GM19239 (cell line): ENCODE data around the gene SLC25A1.
"Not testable (repeated sequence)": the region's sequence is repeated elsewhere in the genome, so short reads cannot be mapped to it uniquely, and the experiment has no call there.

ENCODE experiments used
- DNase-seq: peaks from one replicate; pipeline ENCODE4 v3.0.0; 2011; ENCODE audit warnings: low spot score; ENCODE audit not compliant: insufficient read length
- FAIRE-seq: peaks from 2 replicates; lab custom pipeline; 2011; peaks lifted over from hg19 to GRCh38; lab: Jason Lieb, UNC

SLC25A1 gene

GRCh38 chr22:19207884-19208283 lies 29.3 kb upstream of the SLC25A1 start:
- FAIRE-seq = no peak
- DNase-seq = no peak

- FAIRE-seq (no peak), DNase-seq (no peak)
These were observed 28.9 kb upstream of the SLC25A1 start for GRCh38 chr22:19207401-19207808.

GRCh38 chr22:19206287-19206686 lies 27.8 kb upstream of the SLC25A1 start:
- FAIRE-seq (no peak), DNase-seq (no peak)

GRCh38 chr22:19204640-19205039 lies 26.1 kb upstream of the SLC25A1 start:
- FAIRE-seq = no peak

GRCh38 chr22:19203834-19204233 lies 25.3 kb upstream of the SLC25A1 start:
- DNase-seq (no peak), FAIRE-seq (no peak)

More at GRCh38 chr22:19204640-19205039, 26.1 kb upstream of the SLC25A1 start:
- DNase-seq = no peak

GRCh38 chr22:19202799-19203186 lies 24.3 kb upstream of the SLC25A1 start:
- FAIRE-seq, DNase-seq: not testable (repeated sequence)

GRCh38 chr22:19201869-19202798 lies 23.6 kb upstream of the SLC25A1 start:
- FAIRE-seq = peak; percentile 71
- no peak for DNase-seq

GRCh38 chr22:19201130-19201868 lies 22.8 kb upstream of the SLC25A1 start:
- no peak for DNase-seq

GRCh38 chr22:19199479-19199878 lies 20.9 kb upstream of the SLC25A1 start:
- no peak for FAIRE-seq
- no peak for DNase-seq

More at GRCh38 chr22:19201130-19201868, 22.8 kb upstream of the SLC25A1 start:
- FAIRE-seq = no peak

GRCh38 chr22:19197997-19198865 lies 19.7 kb upstream of the SLC25A1 start:
- FAIRE-seq = no peak

GRCh38 chr22:19196841-19197612 lies 18.5 kb upstream of the SLC25A1 start:
- DNase-seq = no peak
- FAIRE-seq = no peak

More at GRCh38 chr22:19197997-19198865, 19.7 kb upstream of the SLC25A1 start:
- no peak for DNase-seq

- DNase-seq (no peak), FAIRE-seq (no peak)
These were observed 17.5 kb upstream of the SLC25A1 start for GRCh38 chr22:19195796-19196731.

- FAIRE-seq = no peak
- no peak for DNase-seq
These were observed 16.4 kb upstream of the SLC25A1 start for GRCh38 chr22:19194766-19195536.

GRCh38 chr22:19193879-19194278 lies 15.3 kb upstream of the SLC25A1 start:
- FAIRE-seq = no peak
- DNase-seq = no peak

- FAIRE-seq = no peak
- DNase-seq = no peak
These were observed 9.4 kb upstream of the SLC25A1 start for GRCh38 chr22:19187716-19188563.

GRCh38 chr22:19184276-19184997 lies 5.9 kb upstream of the SLC25A1 start:
- no peak for FAIRE-seq
- no peak for DNase-seq
